IPS-NIHi7 (cell line): Measurements from ENCODE around the gene FRMPD4.

Experiments
- DNase-seq: peaks from one replicate; pipeline ENCODE4 v3.0.0; 2012; ENCODE audit warnings: mixed read lengths; ENCODE audit errors: extremely low spot score

FRMPD4 gene

DNA sequence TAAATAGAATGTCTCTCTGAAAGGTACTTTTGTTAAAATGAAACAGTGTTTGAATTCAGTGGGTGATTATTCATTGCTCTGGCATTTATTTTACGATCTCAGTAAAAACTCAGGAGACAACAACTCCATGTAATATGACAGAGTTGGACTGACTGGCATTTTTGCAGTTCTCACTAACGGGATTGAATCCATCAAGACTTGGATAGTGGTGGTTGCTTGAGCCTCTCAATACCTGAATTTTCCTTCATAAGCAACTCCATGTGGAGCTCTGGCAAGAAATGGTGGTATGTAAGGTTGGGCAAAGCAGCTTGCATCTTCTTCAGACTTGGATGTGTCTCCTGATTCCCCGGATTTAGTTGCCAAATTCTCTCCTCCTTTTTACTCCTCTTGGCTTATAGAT, 72.7 kb downstream of the FRMPD4 start:
- no peak for DNase-seq

DNA sequence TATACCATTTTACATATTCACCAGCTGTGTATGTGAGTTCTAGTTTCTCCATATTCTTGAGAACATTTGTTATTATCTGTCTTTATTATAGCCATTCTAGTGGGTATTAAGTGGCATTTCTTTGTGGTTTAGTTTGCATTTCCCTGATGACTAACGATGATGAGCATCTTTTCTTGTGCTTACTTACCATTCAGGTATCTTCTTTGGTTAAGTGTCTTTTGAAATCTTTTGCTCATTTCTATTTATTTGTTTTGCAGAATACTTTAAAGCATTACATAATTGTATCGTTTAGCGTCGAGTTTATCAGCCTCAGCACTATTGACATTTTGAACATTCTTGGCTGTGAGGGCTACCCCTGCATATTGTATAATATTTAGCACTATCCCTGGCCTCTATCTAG, 85.4 kb downstream of the FRMPD4 start:
- no peak for DNase-seq

DNA sequence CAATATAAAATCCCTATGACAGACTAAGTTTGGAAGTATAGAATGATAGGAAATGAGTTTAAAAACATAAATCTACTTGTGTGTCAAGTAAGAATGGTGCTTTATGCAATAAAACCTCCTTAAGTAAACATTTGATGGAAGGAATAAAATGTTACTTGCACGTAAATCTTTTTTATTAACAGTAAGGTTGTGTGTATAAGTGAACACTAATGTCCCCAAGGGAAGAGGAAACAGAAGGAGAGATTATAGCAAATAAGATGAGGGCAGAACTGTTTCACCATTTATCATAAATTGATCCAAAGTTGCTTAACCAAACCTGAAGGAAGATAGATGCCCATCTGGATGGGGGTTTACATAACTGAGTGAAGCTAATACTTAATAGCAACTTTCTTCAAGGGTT, 86.8 kb downstream of the FRMPD4 start:
- no peak for DNase-seq

DNA sequence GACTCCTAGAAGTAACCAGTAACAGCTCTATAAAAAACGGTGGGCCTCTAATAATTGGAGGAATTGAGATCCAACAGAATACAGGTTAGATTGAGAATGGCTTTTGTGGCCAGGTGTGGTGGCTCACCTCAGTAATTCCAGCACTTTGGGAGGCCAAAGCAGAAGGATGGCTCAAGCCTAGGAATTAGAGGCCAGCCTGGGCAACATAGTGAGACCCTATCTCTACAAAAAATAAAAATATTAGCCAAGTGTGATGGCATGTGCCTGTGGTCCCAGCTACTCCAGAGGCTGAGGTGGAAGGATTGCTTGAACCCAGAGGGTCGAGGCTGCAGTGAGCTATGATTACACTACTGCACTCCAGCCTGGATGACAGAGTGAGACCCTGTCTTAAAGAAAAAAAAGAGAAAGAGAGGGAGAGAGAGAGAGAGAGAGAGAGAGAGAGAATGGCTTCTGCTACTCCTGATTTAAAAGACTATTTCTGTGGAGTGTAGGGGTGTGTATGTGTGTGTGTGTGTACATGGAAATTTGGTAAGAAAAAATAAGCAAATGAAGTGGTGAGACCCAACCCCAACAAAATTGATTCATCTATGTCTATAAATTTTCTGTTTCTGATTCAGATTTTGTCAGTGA, 89.3 kb downstream of the FRMPD4 start:
- DNase-seq: no peak

DNA sequence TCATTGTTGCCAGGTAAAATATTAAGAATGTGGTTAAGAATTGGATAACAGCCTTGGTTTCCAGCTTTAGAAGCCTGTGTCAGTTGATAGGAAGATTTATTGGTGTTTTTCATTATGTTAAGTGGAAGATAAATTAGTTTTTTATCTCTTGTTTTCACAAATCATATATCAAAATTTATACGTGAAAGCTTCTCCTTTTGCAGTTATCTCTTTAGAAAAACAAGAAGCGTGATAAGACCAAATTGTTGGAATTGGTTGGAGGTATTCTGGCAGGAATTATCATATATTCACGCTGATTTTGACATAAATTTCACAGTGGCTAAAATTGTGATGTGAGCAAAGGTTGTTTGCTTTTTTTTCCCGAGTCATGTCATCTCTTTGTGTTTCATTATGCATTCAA, 90.6 kb downstream of the FRMPD4 start:
- no peak for DNase-seq

DNA sequence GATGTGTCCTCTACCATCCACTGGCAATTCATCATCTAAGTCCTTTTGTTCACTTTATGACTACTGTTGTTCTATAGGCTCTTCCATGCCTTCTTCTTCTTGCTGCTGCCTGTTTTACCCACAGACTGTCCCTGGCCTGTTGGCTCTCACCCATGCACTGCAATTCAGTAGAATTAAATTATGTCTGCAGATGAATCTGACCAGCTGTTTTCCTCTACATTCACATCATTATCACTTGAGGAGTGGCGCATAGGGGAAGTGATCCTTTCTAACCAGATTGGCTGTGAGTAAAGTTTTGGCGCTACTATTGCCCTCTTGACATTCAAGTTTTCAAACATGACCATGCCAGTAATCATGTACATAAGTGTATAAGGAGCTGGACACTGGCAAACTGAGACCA, 91.7 kb downstream of the FRMPD4 start:
- no peak for DNase-seq

DNA sequence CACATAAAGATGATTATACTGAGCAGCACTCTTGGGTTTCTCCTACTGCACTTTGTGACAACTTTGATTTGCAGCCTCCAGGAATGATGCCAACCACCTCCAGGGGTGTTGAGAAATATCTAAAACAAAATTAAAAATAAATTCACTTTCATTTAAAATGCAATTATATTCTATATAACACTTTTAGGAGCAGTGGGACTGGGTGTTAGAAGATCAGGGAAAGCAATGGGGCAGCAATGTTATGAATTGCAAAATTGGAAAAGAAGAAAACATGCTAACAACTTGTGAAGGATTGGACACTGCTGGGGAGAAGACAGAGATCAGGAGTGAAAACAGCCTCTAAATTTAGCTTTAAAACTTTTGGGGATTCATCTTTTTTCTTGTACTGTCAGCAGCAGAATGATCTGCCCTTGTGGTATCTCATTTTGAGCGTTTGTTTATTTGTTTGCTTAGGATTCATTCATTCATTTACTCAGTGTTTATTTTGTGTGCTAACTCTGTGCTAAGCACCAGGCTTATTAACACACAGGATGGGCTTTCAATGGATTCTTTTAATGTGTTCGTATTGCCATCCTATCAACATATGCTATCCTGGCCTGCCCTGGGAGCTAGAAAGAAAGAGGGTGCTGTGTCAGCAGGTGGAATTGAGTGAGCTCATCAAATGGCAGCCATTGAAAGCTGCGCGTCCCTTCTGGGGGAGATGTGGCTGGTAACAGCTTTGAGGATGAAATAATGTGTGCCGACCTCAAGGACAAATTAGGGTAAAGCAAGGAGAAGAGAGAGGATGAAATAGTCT, 96.5 kb downstream of the FRMPD4 start:
- no peak for DNase-seq

DNA sequence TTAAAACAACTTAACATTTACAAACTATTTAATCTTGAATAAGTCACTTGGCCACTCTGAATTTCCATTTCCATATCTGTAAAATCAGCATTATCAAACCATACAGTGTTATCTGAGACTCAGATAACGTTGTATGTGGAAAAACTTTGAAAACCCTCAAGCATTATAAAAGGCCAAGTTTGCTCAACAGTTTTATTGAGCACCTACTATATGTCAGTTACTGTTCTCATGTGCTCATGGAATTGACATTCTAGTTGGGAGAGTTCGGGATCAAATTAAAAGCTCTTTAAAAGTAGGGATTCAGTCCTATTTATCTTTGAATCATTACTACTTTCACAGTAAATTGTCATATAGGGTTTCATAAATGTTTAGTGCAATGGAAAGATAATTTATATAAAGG, 97.9 kb downstream of the FRMPD4 start:
- no peak for DNase-seq

DNA sequence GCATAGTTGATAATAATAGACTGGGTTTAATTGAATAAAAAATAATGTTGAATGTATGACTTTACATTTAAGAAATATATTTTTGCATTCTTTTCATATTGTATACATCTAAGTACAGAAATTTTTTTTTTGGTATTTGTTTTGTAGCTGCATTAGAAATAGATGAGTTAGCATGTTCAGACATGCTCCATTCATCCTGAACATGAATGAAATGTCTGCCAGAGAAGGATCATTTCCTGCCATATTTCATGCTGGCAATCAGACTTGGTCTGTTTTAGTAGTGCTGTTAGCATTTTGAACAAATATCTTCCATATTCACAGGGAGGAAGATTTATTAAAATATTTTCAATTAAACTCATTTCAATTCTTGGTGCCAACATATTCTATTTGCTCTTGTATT, 98.9 kb downstream of the FRMPD4 start:
- DNase-seq: no peak

DNA sequence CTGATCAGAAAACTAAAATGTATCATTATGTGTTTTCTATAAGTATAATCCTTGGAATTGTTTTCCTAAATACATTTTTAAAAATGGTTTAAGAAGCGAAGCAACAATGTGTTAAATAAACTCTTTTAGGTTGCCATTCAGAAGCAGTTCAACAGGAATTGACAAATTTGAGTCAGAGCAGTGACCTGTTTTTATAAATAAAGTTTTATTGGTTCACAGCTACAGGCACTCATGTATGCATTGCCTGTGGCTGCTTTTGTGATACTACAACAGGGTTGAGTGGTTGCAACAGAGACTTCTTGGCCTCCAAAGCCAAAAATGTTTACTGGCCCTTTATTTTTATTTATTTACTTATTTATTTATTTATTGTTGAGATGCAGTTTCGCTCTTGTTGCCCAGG, 99.5 kb downstream of the FRMPD4 start:
- no peak for DNase-seq

DNA sequence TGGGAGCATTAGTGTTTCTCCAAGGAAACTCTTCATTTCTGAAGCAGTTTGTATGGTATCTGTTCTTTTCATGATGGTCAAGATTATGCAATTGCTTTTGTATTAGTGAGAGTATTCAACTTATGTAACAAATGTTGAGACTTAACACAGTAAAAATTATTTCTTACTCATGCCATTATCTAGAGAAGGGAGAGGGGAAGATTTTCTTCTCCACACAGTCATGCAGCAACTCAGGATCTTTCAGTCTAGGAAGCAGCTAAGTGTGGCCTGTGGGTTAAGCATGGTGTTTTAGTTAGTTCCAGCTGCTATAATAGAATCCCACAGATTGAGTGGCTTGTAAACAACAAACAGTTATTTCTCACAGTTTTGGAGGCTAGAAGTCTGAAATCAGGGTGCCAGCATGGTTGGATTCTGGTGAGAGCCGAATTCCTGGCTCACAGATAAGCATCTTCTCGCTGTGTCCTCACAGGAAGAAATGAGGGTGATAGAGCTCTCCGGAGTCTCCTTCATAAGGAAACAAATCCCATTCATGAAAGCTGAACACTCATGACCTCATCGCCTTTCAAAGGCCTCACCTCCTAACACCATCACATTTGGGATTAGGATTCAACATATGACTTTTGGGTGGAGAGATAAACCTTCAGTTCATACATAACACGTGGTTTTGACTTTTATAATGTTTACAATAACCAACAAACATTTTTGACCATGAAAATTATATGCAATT, 101.2 kb downstream of the FRMPD4 start:
- DNase-seq: no peak

DNA sequence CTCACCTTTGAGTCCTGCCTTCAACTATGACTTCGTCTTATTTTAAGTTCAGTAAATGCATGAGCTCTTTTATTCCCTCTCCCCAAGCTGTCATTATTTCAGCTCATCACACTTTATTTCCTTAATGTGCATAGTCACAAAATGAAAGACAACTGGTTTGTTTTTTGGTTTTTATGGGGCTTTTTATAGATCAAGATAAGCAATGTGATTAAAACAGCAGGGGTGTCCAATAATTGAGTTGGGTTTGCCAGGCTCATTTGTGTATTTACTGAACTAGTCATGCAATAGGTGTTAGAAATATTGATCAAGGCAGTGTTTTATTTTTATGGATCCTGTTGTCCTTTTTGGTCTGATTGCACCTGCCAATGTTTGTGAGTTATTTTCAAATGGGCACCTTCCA, 102.2 kb downstream of the FRMPD4 start:
- no peak for DNase-seq

DNA sequence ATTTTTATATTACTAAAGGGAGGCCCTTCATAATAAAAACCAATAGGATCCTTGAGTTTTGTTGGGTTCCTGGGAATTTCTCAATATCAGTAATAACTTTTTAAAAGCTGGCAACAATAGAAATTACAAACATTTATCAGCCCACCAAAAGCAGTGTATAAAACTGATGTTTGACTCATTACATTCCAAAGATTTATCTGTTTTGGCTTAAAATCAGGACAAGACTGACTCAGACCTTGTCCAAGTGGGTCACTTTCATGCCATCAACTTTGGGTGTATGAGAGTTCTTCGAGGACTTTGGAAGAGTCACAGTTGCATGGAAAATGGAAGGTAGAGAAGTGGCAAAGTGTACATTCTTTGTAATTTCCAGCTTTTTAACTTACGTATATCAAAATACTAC, 102.8 kb downstream of the FRMPD4 start:
- no peak for DNase-seq

DNA sequence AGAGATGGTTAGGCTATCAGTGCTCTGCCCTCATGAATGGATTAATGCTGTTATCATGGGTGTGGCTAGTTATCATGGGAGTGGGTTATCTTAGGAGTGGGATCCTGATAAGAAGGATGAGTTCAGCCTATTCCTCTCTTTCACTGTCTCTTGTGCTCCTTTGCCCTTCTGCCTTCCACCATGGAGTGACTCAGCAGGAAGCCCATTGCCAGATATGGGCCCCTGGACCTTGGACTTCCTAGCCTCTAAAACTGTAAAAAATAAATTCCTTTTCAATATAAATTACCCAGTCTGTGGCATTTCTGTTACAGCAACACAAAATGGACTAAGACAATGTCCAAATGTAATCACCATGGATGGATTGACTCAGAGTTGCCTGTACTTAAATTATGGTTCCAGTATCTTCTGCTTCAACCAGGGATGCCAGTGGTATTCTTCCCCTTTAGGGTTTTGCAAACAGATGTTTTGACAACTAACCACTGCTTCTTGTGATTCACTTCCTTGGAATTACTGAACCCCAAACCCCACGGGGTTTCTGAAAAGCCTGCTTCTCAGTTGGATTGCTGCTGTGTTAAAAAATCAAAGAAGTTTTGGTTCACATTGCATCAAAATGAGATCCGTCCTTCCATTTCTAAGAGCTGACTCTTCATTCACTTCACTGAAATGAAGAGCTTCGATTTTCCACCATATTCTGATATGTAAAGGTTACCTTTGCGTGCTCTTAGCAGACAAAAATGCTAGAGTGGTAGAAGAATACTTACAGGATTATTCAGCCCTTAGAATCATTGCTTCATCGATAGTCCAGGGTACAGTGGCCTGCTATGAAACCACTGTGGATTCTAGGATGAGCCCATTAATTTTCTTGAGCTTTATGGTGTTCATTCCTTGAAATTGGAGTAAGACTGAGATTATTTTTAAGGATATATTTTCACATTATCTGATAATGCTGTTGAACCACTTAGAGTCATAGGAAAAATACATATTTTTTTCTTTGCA, 107.7 kb downstream of the FRMPD4 start:
- no peak for DNase-seq

DNA sequence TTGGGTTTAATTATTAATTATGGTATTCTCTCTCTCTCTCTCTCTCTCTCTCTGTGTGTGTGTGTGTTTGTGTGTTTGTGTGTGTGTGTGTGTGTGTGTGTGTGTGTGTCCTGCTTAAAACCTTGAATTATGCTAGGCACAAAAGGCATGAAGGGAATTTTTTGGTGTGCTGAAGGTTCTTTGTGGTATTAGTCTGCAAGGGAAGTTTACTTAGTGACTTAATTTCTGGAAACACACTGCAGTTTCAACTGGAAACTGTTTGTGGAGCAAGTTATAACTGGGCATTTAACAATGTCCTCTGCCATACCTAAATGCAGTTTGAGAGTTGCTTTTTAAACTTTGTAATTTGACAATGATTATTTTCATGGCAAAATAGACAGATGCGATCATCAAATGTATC, 111.7 kb downstream of the FRMPD4 start:
- no peak for DNase-seq

DNA sequence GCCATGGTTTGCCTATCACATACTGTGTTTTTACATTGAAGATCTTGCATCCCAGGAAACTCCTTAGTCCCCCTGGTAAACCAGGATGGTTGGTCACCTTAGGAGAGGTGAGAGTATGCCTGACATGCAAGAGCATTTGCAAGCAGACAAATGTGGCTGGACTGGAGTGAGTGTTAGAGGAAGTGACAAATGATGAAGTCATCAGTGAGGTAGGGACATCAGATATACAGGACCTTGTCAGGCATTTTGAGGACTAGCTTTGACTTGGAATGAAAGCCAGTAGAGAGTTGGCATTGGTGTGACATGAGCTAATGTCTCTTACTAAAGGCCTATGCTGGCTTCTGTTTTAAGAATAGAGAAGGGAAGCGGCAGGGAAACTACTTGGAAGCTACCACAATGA, 124.9 kb downstream of the FRMPD4 start:
- DNase-seq: no peak

DNA sequence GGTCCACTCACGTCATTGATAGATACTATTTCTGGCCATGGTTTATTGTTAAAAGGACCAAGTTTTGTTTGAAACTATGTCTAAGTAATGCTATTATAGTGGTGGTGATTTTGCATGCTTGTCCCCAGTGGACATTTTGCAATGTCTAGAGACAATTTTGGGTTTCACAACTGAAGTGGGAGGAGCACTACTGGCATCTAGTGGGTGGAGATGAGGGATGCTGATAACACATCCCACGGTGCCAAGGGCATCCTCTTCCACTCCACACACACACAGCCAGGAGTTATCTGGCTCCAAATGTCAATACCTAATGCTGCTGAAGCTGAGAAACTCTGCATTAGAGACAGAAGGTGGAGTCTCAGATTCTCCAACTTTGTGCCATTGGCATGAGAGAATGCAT, 131.2 kb downstream of the FRMPD4 start:
- no peak for DNase-seq

DNA sequence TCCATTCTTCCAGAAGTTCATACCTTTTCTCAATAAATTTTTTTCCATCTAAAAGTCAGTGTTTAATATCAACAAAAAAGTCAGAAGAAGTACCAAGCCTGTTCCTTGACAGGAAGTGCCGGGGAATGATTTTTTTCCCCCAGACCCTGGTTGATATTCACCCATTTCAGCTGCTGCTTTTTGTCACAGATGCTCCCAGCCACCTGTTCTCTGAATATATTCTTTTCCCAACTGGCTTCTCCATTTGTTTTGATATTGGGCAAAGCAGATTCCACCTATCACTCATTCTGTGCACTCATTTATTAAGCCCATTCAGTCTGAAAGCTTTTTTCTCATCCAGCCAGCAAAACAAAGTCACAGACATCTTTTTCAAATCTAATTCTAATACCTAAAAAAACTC, 139.9 kb downstream of the FRMPD4 start:
- no peak for DNase-seq

DNA sequence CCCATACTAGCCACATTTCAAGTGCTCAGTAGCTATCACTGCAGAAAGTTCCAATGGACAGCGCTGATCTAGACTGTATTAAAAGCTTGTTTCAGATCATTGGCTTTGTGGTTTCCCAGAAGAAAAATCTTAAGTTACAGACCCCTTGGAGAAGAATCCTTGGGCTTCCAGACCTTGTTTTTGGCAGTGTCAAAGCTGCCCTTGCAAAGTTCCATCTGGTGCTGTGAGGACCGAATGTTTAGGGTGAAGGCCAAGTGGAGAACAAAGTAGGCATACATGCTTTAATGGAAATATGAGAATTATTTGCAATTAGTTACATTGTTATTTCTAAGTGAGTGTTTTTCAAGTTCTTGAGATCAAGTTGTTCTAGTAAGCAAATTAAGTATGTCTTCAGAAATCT, 144.7 kb downstream of the FRMPD4 start:
- DNase-seq: no peak

DNA sequence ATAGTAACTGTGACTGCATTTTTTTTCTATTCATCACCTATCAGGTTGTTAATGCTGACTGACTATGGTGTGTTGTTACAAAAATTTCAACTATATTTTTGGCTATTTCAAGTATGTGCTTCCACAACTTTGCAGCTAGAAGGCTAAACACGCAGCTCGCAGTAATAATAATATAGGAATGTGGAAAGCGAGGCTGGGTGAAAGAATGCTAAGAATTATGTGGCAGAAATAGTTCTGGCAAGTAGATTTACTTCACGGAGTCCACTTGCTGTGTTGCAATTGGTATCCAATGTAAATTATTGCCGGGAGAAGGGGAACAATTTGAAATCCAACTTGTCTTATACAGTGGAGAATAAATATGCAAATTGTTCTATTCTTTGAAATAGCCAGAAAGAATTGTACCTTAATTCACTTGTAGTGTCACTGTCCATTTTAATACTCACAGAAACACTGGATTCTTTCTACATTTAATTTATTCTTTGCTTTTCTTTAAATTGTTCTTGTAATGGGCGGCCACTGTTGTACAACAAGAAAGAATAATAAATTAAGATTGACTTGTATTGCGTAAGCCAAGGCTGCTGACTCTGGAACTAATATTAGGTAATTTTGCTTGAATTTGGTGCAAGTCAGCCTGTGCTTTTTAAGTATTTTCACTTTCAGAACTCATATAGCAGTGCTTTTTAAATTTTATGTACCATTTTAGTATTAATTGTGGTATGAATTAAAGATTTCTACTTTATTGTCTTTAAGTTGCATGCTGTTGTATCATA, 154.9 kb downstream of the FRMPD4 start:
- no peak for DNase-seq

DNA sequence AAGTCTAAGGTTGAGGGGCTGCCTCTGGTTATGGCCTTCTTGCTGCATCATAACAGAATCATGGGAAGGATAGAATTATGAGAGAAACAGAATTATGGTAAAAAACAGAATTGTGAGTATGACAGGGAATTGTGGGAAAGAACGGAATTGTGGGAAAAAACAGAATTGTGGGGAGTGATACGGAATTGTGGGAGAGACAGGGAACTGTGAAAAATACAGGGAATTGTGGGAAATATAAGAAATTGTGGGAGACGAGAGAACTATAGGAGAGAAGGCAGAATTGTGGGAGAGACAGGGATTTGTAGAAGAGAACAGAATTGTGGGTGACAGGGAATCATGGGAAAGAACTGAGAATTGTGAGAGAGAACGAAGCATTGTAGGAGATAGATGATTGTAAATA, 159.1 kb downstream of the FRMPD4 start:
- DNase-seq: no peak
